AG10803 (cell line): ENCODE measurements around the gene LZTR1.

Source experiments
- DNase-seq: peaks from one replicate; pipeline ENCODE4 v3.0.0; 2010; ENCODE audit warnings: low read depth
- H3K4me3 ChIP-seq: 2 replicates; pipeline ENCODE4 v1.5.1; 2011; ENCODE audit warnings: mild to moderate bottlenecking, low read length, control low read depth
- TF ChIP-seq, protein P1 (sequence below): conservative IDR thresholded peaks from 2 replicates; pipeline ENCODE4 v1.5.1; 2011; ENCODE audit warnings: mild to moderate bottlenecking, low read length, control low read depth, inconsistent platforms

Gene LZTR1

DNA sequence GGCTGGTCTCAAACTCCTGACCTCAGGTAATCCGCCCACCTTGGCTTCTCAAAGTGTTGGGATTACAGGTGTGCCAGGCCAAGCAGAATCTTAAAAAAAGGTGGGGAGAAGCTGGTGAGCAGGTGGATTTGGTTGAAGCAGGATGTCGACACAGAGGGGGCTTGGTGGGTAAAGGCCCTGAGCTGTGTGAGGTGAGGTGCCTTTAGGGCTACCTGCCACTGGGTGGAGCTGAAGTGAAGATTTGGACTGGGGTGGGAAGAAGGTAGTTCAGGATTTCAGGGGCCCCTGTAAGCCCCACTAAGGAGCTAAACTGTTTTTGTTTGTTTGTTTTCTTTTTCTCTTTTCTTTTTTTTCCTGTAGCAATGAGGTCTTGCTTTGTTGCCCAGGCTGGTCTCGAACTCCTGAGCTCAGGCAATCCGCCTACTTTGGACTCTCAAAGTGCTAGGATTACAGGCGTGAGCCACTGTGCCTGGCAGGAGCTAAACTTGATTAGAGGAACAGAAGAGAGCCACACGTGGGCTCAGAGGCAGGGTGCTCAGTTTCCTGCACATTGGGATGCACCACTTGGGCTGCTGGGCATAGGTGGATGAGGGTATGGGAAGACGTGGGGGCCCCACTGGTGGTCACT lies 38.8 kb downstream of the LZTR1 start:
- TF ChIP-seq, protein P1, sequence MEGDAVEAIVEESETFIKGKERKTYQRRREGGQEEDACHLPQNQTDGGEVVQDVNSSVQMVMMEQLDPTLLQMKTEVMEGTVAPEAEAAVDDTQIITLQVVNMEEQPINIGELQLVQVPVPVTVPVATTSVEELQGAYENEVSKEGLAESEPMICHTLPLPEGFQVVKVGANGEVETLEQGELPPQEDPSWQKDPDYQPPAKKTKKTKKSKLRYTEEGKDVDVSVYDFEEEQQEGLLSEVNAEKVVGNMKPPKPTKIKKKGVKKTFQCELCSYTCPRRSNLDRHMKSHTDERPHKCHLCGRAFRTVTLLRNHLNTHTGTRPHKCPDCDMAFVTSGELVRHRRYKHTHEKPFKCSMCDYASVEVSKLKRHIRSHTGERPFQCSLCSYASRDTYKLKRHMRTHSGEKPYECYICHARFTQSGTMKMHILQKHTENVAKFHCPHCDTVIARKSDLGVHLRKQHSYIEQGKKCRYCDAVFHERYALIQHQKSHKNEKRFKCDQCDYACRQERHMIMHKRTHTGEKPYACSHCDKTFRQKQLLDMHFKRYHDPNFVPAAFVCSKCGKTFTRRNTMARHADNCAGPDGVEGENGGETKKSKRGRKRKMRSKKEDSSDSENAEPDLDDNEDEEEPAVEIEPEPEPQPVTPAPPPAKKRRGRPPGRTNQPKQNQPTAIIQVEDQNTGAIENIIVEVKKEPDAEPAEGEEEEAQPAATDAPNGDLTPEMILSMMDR: peak; percentile 48
- no peak for DNase-seq
- H3K4me3 ChIP-seq: no peak overlapping the region

DNA sequence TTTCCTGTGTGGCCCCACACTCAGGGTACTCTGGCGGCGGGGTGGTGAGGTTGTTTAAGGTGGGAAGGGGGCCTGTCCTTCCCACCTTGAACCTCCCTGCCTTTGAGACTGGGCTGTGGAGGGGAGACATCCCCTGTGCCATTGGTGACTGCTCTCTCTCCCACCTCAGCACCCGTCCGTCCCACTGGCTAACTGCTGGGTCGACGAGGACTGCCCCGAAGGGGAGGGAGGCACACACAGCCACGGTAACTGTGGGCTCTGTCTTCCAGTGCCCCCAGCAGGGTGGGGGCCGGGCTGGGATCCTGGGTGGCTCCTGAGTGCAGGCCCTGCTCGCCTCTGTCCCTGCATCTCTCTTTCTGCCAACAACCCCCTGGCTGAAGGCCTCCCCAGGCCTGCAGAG lies 40.4 kb downstream of the LZTR1 start:
- DNase-seq: no peak
- TF ChIP-seq, protein P1: no peak
- H3K4me3 ChIP-seq: no peak overlapping the region

DNA sequence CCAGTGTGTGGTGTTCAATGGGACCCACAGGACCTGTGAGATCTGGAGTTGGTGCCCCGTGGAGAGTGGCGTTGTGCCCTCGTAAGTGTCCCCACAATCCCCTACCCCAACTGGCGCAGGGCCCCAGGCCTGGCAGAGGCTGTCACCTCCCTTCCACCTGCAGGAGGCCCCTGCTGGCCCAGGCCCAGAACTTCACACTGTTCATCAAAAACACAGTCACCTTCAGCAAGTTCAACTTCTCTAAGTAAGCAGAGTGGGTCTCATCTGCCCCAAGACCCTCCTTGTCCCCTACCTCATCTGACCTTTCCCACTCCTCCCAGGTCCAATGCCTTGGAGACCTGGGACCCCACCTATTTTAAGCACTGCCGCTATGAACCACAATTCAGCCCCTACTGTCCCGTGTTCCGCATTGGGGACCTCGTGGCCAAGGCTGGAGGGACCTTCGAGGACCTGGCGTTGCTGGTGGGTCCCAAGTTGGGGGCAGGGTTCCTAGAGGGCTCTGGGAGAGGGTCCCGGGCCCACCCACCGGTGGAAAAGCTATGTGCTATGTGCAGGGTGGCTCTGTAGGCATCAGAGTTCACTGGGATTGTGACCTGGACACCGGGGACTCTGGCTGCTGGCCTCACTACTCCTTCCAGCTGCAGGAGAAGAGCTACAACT lies 41.0 kb downstream of the LZTR1 start:
- DNase-seq: no peak
- H3K4me3 ChIP-seq: no peak overlapping the region
- TF ChIP-seq, protein P1: no peak

DNA sequence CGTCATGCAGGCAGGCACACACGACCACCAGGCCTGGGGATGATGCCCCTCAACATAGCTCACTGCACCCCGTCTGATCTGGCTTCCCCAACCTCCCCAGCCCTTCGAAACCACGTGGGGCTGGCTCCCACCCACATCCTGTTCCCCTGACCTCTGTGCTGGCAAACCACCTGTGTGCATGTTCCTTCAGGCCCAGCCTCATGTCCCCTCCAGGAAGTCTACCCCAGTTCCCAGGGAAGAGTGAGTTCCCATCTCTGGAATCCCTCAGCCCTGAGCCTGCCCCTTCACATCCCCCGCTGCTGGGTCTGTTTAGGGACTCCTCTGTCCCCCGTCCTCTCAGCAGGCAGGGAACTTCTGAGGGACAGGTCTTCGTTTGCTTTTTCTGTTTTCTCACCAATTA lies 43.2 kb downstream of the LZTR1 start:
- no peak for DNase-seq
- TF ChIP-seq, protein P1: no peak
- H3K4me3 ChIP-seq: no peak overlapping the region

DNA sequence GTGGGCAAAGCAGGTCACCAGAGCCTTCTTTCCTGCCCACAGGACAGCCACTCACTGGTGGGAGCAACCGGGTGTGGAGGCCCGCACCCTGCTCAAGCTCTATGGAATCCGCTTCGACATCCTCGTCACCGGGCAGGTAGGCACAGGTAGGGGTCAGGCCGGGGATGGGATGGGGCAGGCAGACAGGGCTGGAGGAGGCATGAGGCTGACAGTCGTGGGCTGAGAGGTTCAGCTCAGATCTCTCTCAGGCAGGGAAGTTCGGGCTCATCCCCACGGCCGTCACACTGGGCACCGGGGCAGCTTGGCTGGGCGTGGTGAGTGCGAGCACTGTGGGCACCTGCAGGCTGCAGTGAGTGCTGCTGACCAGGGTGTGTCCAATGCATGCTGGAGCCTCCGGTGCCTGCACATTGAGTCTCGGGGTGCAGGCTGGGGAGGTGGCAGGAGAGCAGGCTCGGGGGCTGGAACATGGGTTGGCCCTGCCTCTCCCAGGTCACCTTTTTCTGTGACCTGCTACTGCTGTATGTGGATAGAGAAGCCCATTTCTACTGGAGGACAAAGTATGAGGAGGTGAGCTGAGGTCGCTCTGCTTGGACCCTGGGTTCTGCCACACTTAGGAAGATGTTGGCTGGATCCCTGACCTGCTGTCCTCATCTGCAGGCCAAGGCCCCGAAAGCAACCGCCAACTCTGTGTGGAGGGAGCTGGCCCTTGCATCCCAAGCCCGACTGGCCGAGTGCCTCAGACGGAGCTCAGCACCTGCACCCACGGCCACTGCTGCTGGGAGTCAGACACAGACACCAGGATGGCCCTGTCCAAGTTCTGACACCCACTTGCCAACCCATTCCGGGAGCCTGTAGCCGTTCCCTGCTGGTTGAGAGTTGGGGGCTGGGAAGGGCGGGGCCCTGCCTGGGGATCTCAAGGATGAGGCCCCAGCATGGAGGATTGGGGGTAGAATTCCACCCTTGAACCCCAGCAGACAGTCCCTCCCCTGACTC lies 44.0 kb downstream of the LZTR1 start:
- TF ChIP-seq, protein P1: no peak
- H3K4me3 ChIP-seq: no peak overlapping the region
- no peak for DNase-seq

DNA sequence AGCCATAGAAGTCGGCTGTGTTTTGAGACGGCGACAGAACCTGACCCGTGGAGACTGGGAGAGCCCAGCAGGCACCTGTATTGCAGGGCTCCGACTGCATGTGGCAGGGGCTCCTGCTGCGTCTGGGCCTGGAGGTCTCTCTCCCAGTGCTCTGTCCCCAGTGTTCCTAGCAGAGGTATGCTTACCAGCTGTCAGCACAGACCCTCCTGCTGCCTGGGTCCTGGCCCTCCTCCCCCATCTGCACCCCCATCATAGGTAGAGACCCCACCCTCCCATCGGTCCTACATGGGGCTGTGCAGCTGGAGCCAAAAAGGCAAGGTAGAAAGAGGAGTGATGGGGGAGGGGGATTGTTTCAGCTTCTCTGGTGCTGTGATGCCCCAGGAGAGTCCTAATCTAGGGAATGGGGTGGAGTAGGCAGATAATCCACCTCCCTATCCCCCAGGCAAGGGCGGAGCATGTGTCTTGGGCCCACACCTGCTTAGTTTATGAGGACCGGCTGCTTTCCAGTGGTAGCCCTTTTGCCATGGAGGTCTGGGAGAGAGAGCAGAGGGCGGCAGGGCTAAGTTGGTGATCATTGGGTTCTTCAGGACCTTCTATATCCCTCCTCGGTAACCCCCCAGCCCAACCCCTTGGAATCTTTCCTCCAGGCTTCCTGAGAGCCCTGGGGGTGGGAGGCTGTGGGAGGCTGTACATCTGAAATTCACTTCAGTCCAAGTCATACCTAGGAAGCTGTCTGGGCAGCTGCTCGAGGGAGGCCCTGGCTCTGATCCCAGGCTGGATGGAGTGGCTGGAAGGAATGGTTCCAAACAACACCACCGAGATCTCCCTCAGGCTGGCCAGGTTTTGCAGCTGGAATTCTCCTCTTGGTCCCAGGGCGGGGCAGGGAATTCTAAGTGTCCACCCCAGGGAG lies 44.9 kb downstream of the LZTR1 start:
- peak; percentile 69 for DNase-seq
- no peak overlapping the region for H3K4me3 ChIP-seq
- TF ChIP-seq, protein P1: no peak
